Muscle layer of colon (tissue), 2 donors: ENCODE data around the gene CTTNBP2.

Source experiments
- H3K27ac ChIP-seq: one replicate; pipeline ENCODE4 v1.7.0; 2013; ENCODE audit warnings: low read depth, mild to moderate bottlenecking, low read length, moderate library complexity
- H3K27me3 ChIP-seq, 2 donors: one replicate each; pipeline ENCODE4 v1.7.0; 2013; ENCODE audit warnings: low read length in 2 of 2, mild to moderate bottlenecking in 2 of 2; ENCODE audit not compliant: insufficient read depth in 2 of 2, control insufficient read depth in 1 of 2
- H3K36me3 ChIP-seq: one replicate; pipeline ENCODE4 v1.7.0; 2013; ENCODE audit warnings: mild to moderate bottlenecking, low read length; ENCODE audit not compliant: insufficient read depth
- H3K4me1 ChIP-seq: one replicate; pipeline ENCODE4 v1.7.0; 2013; ENCODE audit warnings: mild to moderate bottlenecking, low read length; ENCODE audit not compliant: insufficient read depth
- H3K4me3 ChIP-seq, 2 donors: one replicate each; pipeline ENCODE4 v1.7.0; 2013; ENCODE audit warnings: low read length in 2 of 2, low read depth in 1 of 2, mild to moderate bottlenecking in 1 of 2, moderate library complexity in 1 of 2
- H3K9ac ChIP-seq: one replicate; pipeline ENCODE4 v1.7.0; 2013; ENCODE audit warnings: low read length
- H3K9me3 ChIP-seq: one replicate; pipeline ENCODE4 v1.7.0; 2013; ENCODE audit warnings: mild to moderate bottlenecking, low read length
- donor health status: abdominal sarcoma.
- donor health status: Adenocarcinoma of cecum.

Gene CTTNBP2

DNA sequence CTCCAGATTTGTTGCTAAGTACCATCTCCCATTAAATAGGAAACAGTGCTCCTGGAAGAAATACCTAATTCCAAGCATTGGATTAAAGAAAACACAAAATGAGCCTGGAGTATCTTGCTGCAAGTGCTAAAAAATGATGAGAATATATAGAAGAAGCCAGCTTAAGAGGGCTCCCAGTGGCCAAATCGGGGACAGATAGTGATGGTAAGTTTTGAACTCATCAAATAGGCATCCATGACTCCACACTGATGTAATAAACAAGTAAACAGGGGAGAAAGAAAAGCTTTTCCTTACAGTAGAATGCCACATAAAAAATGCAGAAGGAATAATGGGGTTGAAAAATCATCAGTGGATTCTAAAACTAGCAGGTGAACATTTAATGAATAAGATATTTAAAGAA is 72.4 kb downstream of the CTTNBP2 start:
- Histone ChIP-seq H3K36me3 (no peaks in the 10 kb centered on the region), H3K9ac (no peak overlapping the region), H3K9me3 (no peaks in the 10 kb centered on the region), H3K27me3 (no peaks in the 10 kb centered on the region), H3K4me3 (no peak overlapping the region), H3K27ac (no peak overlapping the region), H3K4me1 (no peaks in the 10 kb centered on the region)

- Histone ChIP-seq H3K36me3 (no peaks in the 10 kb centered on the region), H3K4me1 (no peaks in the 10 kb centered on the region), H3K27ac (no peak overlapping the region), H3K4me3 (no peak overlapping the region), H3K9ac (no peak overlapping the region), H3K27me3 (no peaks in the 10 kb centered on the region), H3K9me3 (no peaks in the 10 kb centered on the region)
Observed at GRCh38 chr7:117800406-117800805, 72.8 kb downstream of the CTTNBP2 start.

DNA sequence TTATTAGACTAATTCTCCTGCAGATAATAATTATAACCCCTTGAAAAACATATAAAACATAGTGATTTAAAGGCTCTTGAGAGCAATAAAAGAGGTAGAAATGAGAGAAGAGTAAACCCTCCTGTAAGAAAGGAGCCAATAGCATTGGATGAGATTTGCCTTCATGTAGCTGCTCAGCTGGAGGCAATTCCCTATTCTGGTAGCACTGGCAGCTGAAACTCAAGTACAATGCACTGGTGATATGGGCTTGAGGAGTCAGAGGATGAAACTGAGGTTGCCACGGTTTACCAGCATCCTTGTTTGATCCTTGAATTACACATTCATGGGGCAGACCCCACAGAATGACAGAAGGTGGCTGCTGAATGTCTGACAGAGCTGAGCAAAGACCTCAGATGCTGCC is 76.4 kb downstream of the CTTNBP2 start:
- Histone ChIP-seq H3K27ac (no peak overlapping the region), H3K9me3 (no peaks in the 10 kb centered on the region), H3K4me1 (no peaks in the 10 kb centered on the region), H3K4me3 (no peak overlapping the region), H3K36me3 (no peaks in the 10 kb centered on the region), H3K27me3 (no peaks in the 10 kb centered on the region), H3K9ac (no peak overlapping the region)

DNA sequence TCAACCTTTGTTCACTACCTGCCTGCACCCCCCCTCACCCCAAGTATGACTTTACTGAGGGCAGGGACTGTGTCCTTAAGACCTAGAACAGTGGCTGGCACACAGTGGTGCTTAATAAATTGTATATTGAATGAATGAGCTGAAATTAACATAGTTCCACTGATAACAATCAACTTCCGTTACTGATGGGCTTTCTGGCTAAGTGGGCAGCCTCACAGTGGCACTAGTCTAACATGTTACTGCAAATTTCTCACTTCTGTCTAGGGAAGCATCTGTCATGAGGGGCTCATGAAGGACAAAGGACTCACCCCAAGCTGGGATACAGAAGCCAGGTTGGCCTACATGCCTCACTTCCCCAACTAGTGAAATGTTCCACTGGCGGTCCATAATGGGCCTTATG is 79.3 kb downstream of the CTTNBP2 start:
- no peaks in the 10 kb centered on the region for H3K4me1 ChIP-seq
- no peak overlapping the region for H3K27ac ChIP-seq
- H3K4me3 ChIP-seq, result no peak overlapping the region
- H3K27me3 ChIP-seq, result no peaks in the 10 kb centered on the region
- no peak overlapping the region for H3K9ac ChIP-seq
- H3K9me3 ChIP-seq, result no peaks in the 10 kb centered on the region
- H3K36me3 ChIP-seq, result no peaks in the 10 kb centered on the region

DNA sequence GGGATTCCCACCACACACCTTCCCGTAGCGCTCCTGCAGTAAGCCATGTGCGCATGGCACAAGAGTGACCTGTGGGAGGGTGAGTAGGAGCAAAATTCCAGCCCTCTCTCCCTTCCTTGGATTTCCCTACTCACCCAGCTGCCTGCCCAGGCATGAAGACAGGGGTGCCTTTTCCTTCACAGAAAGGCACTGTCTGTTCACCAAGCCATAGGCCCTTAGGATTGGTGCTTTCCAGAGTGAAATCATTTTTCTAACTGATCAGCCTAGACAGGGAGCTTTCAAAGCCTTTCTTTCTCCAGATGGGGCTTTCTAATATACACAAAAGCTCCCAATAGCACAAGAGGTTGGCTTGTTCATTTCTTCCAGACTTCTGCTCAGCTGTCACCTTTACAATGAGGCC is 79.7 kb downstream of the CTTNBP2 start:
- Histone ChIP-seq H3K9ac (no peak overlapping the region), H3K36me3 (no peaks in the 10 kb centered on the region), H3K4me3 (no peak overlapping the region), H3K9me3 (no peaks in the 10 kb centered on the region), H3K4me1 (no peaks in the 10 kb centered on the region), H3K27ac (no peak overlapping the region), H3K27me3 (no peaks in the 10 kb centered on the region)

DNA sequence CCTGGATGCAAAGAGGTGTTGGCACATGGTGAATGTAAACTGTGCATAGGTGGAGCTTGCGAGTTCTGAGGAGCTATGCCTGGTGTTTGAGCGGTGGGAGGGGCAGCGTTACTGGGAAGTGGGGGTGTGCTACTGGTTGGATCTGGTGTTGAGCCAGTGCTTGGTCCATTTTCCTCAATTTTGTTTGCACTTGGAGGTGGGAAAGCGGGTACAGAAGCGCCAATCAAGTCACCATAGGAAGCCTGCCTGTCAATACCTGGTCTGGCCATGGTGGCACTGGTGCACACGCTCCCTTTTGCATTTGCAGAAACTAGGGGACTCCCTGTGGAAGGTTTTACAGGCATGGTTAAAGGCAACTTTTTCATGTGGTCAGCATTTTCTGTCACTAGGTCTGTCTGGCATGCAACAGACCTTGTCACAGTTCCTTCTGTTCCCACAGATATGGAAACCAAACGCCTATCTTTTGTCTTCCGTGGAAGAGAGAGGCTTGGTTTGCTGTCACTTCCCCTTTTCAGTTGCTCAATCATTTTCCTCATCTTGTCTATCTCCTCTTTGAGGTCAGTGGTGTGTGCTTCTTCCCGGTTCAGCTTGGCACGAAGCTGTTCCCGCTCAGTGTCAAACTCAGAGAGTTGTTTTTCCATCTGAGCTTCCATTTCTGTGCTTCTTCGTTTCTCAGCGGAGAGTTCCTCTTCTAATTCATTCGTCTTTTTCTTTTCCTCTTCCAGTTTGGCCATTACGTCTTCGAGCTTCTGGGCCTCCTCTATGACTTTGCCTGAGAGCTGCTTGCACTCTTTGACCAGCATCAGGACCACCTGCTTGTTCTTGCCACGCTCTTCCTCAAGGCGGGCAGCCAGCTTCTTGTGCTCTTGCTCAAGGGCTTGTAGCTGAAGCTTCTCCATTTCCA is 81.1 kb downstream of the CTTNBP2 start:
- no peaks in the 10 kb centered on the region for H3K27me3 ChIP-seq
- no peak overlapping the region for H3K4me3 ChIP-seq
- H3K4me1 ChIP-seq, result no peaks in the 10 kb centered on the region
- no peaks in the 10 kb centered on the region for H3K36me3 ChIP-seq
- no peaks in the 10 kb centered on the region for H3K9me3 ChIP-seq
- no peak overlapping the region for H3K9ac ChIP-seq
- H3K27ac ChIP-seq, result no peak overlapping the region

DNA sequence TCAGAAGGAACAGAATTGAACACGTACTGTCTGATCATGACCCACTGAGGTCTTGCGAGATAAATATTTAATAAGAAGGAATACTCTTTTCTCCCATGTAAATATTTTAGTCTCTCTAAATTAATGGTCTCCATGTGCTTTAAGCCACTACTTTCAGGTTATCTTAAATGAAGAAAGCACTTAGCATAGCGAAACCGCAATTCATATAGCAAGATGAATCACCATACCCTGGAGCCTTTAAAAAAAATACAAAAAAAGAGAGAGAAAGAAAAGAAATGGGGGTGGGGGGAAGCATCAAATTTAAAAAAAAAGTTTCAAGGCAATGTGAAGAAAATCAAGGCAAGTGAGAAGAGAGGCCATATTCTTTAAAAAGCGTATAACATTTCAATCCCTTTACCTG is 82.5 kb downstream of the CTTNBP2 start:
- Histone ChIP-seq H3K4me3 (no peak overlapping the region), H3K27ac (no peak overlapping the region), H3K9ac (no peak overlapping the region), H3K36me3 (no peaks in the 10 kb centered on the region), H3K9me3 (no peaks in the 10 kb centered on the region), H3K27me3 (no peaks in the 10 kb centered on the region), H3K4me1 (no peaks in the 10 kb centered on the region)

GRCh38 chr7:117790251-117790650 is 83.0 kb downstream of the CTTNBP2 start:
- no peaks in the 10 kb centered on the region for H3K4me1 ChIP-seq
- H3K27ac ChIP-seq, result no peak overlapping the region
- H3K36me3 ChIP-seq, result no peaks in the 10 kb centered on the region
- H3K9ac ChIP-seq, result no peak overlapping the region
- H3K4me3 ChIP-seq, result no peak overlapping the region
- H3K9me3 ChIP-seq, result no peaks in the 10 kb centered on the region
- no peaks in the 10 kb centered on the region for H3K27me3 ChIP-seq

DNA sequence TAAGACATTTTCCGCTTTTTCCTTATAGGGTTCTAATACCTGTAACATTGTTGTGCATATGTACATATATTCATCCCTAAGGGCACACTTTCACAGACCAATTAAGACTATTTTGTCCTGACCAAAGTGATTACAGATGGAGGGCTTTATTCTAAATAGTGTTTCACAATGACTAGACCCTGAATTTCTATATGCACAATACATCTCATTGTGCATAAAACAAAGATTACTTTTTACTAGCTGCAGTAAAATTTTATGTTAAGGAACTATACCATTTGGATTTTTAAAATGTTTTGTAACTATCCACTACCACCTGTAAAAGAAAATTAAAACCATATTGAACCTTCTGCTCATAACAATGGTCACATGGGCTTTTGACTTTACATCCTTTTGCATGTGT is 87.8 kb downstream of the CTTNBP2 start:
- Histone ChIP-seq H3K9ac (no peak overlapping the region), H3K27me3 (no peaks in the 10 kb centered on the region), H3K4me1 (no peaks in the 10 kb centered on the region), H3K27ac (no peak overlapping the region), H3K9me3 (no peaks in the 10 kb centered on the region), H3K36me3 (no peaks in the 10 kb centered on the region), H3K4me3 (no peak overlapping the region)

- no peak overlapping the region for H3K9ac ChIP-seq
- no peaks in the 10 kb centered on the region for H3K36me3 ChIP-seq
- H3K27ac ChIP-seq, result no peak overlapping the region
- no peaks in the 10 kb centered on the region for H3K4me1 ChIP-seq
- no peaks in the 10 kb centered on the region for H3K27me3 ChIP-seq
- H3K9me3 ChIP-seq, result no peaks in the 10 kb centered on the region
- H3K4me3 ChIP-seq, result no peak overlapping the region
Observed at GRCh38 chr7:117784315-117784714, 88.9 kb downstream of the CTTNBP2 start.

DNA sequence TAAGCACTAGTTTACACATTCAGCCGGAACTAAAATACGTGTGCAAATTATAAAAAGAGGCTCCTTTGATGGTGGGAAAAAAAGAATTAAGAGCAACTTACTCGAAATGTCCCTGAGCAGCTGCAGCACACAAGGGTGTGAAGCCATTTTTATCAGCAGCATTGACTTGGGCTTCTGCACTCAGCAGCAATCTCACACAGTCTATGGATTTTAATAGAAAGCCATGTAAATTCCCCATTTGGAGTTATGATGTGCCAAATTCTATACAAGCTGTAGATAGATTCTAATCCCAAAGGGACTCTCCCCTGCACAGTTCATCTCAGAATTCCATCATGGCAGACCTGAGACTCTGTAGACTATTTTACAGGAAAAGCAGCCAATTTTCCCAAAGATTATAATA is 90.5 kb downstream of the CTTNBP2 start:
- H3K27ac ChIP-seq, result no peak overlapping the region
- H3K9me3 ChIP-seq, result no peaks in the 10 kb centered on the region
- H3K4me1 ChIP-seq, result no peaks in the 10 kb centered on the region
- no peak overlapping the region for H3K4me3 ChIP-seq
- H3K36me3 ChIP-seq, result no peaks in the 10 kb centered on the region
- no peak overlapping the region for H3K9ac ChIP-seq
- H3K27me3 ChIP-seq, result no peaks in the 10 kb centered on the region

DNA sequence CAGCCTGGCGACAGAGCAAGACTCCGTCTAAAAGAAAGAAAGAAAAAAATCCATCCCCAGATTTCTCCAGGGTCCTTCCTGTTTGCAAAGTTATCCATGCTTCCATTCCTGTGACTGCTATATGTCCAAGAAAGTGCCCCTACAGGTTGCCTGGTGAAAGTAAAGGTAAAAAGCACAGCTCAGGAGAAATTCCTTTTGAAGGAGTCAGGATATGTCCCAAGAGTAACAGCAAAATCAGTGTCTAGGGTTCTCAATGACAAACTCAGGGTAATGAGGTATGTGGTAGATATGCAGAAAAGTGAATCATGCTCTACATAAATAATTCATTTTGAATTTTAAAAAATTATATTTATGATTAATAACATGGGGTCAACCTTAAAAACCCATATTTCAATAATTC is 91.5 kb downstream of the CTTNBP2 start:
- H3K4me3 ChIP-seq, result no peak overlapping the region
- H3K36me3 ChIP-seq, result no peaks in the 10 kb centered on the region
- no peak overlapping the region for H3K27ac ChIP-seq
- H3K9ac ChIP-seq, result no peak overlapping the region
- H3K4me1 ChIP-seq, result no peaks in the 10 kb centered on the region
- H3K9me3 ChIP-seq, result no peaks in the 10 kb centered on the region
- no peaks in the 10 kb centered on the region for H3K27me3 ChIP-seq
